H9 (cell line): ENCODE measurements around the gene BPIFB1. TPM values are rescaled to one million over a fixed set of nuclear protein-coding genes. Genes with fewer than 3 reads are reported as not detected.

Source experiments
- DNase-seq: peaks from one replicate; pipeline ENCODE4 v3.0.0-alpha.2; 2017
- H2AFZ ChIP-seq: one replicate; pipeline ENCODE4 v1.6.1; 2013; ENCODE audit warnings: mild to moderate bottlenecking, low read length, control low read depth, moderate library complexity
- H2AK5ac ChIP-seq: 2 replicates; pipeline ENCODE4 v1.6.1; 2013; ENCODE audit warnings: low read length, control low read depth, mixed read lengths; ENCODE audit not compliant: insufficient read length
- H2BK120ac ChIP-seq: one replicate; pipeline ENCODE4 v1.6.1; 2013; ENCODE audit warnings: low read depth, mild to moderate bottlenecking, low read length, control low read depth, inconsistent platforms; ENCODE audit not compliant: poor library complexity, severe bottlenecking
- H2BK12ac ChIP-seq: 2 replicates; pipeline ENCODE4 v1.6.1; 2013; ENCODE audit warnings: low read length, control low read depth, mixed read lengths, low read depth; ENCODE audit not compliant: insufficient read length
- H2BK15ac ChIP-seq: 2 replicates; pipeline ENCODE4 v1.6.1; 2013; ENCODE audit warnings: low read depth, low read length, control low read depth
- H2BK20ac ChIP-seq: one replicate; pipeline ENCODE4 v1.6.1; 2013; ENCODE audit warnings: low read depth, mild to moderate bottlenecking, low read length, control low read depth, inconsistent platforms; ENCODE audit not compliant: poor library complexity, severe bottlenecking
- H2BK5ac ChIP-seq: 2 replicates; pipeline ENCODE4 v1.6.1; 2013; ENCODE audit warnings: low read length, control low read depth, mixed read lengths; ENCODE audit not compliant: insufficient read length
- H3K14ac ChIP-seq: 2 replicates; pipeline ENCODE4 v1.6.1; 2013; ENCODE audit warnings: low read length, control low read depth; ENCODE audit not compliant: insufficient read depth
- H3K18ac ChIP-seq: 2 replicates; pipeline ENCODE4 v1.6.1; 2013; ENCODE audit warnings: low read depth, mild to moderate bottlenecking, mixed read lengths, low read length, control low read depth; ENCODE audit not compliant: insufficient read length
- H3K23ac ChIP-seq: 2 replicates; pipeline ENCODE4 v1.6.1; 2013; ENCODE audit warnings: low read length, control low read depth, mixed read lengths, low read depth; ENCODE audit not compliant: insufficient read length
- H3K23me2 ChIP-seq: 2 replicates; pipeline ENCODE4 v1.6.1; 2013; ENCODE audit warnings: low read depth, mild to moderate bottlenecking, mixed read lengths, low read length, control low read depth; ENCODE audit not compliant: insufficient read length, poor library complexity, severe bottlenecking
- H3K27ac ChIP-seq: 2 replicates; pipeline ENCODE4 v1.5.1; 2013; ENCODE audit warnings: low read length, control low read depth, mixed read lengths, low read depth; ENCODE audit not compliant: insufficient read length
- H3K27me3 ChIP-seq: 2 replicates; pipeline ENCODE4 v1.6.1; 2013; ENCODE audit warnings: low read length, control low read depth, inconsistent platforms; ENCODE audit not compliant: insufficient read depth
- H3K4ac ChIP-seq: 2 replicates; pipeline ENCODE4 v1.6.1; 2013; ENCODE audit warnings: low read depth, mild to moderate bottlenecking, control low read depth, inconsistent platforms, low read length, moderate library complexity
- H3K4me1 ChIP-seq: 2 replicates; pipeline ENCODE4 v1.6.1; 2013; ENCODE audit warnings: low read length, control low read depth, inconsistent platforms; ENCODE audit not compliant: insufficient read depth
- H3K4me2 ChIP-seq: 2 replicates; pipeline ENCODE4 v1.6.1; 2013; ENCODE audit warnings: low read length, control low read depth, mixed read lengths; ENCODE audit not compliant: insufficient read length, insufficient read depth
- H3K56ac ChIP-seq: 2 replicates; pipeline ENCODE4 v1.6.1; 2013; ENCODE audit warnings: low read depth, mild to moderate bottlenecking, mixed read lengths, low read length, control low read depth; ENCODE audit not compliant: insufficient read length
- H3K79me1 ChIP-seq: 2 replicates; pipeline ENCODE4 v1.6.1; 2013; ENCODE audit warnings: low read depth, mild to moderate bottlenecking, moderate library complexity, low read length, control low read depth, inconsistent platforms; ENCODE audit not compliant: insufficient read depth, poor library complexity, severe bottlenecking
- H3K79me2 ChIP-seq: 2 replicates; pipeline ENCODE4 v1.6.1; 2013; ENCODE audit warnings: low read length, control low read depth, inconsistent platforms; ENCODE audit not compliant: insufficient read depth
- H3K9ac ChIP-seq: 2 replicates; pipeline ENCODE4 v1.6.1; 2013; ENCODE audit warnings: low read length, control low read depth, mixed read lengths; ENCODE audit not compliant: insufficient read length; ENCODE audit errors: extremely low read depth
- H3K9me3 ChIP-seq: one replicate; pipeline ENCODE4 v1.6.1; 2013; ENCODE audit warnings: low read depth, low read length, inconsistent platforms; ENCODE audit not compliant: control insufficient read depth
- H3T11ph ChIP-seq: one replicate; pipeline ENCODE4 v1.6.1; 2013; ENCODE audit warnings: mild to moderate bottlenecking, low read length, control low read depth, inconsistent platforms
- H4K20me1 ChIP-seq: one replicate; pipeline ENCODE4 v1.6.1; 2013; ENCODE audit not compliant: control insufficient read depth, insufficient read length, insufficient read depth
- H4K5ac ChIP-seq: 2 replicates; pipeline ENCODE4 v1.6.1; 2013; ENCODE audit warnings: low read depth, mild to moderate bottlenecking, mixed read lengths, low read length, control low read depth; ENCODE audit not compliant: insufficient read length
- H4K8ac ChIP-seq: replicated peaks from 2 replicates; pipeline ENCODE4 v1.6.1; 2013; ENCODE audit warnings: low read length, control low read depth, mixed read lengths, low read depth; ENCODE audit not compliant: insufficient read length
- H4K91ac ChIP-seq: 2 replicates; pipeline ENCODE4 v1.6.1; 2013; ENCODE audit warnings: low read depth, mild to moderate bottlenecking, moderate library complexity, mixed read lengths, low read length, control low read depth; ENCODE audit not compliant: insufficient read length
- H3K27ac Mint-ChIP-seq, 3 experiments: 2 replicates in 2 of 3; 3 replicates in 1 of 3; pipeline ENCODE4 v1.8.0; 2020 to 2021; ENCODE audit warnings: mixed read lengths in 3 of 3, mild to moderate bottlenecking in 1 of 3, moderate library complexity in 1 of 3
- H3K27me3 Mint-ChIP-seq: 2 replicates; pipeline ENCODE4 v1.8.0; 2021; ENCODE audit warnings: low read depth, mild to moderate bottlenecking, moderate library complexity, mixed read lengths
- H3K36me3 Mint-ChIP-seq, 3 experiments: 2 replicates in 2 of 3; 3 replicates in 1 of 3; pipeline ENCODE4 v1.8.0; 2020 to 2021; ENCODE audit warnings: low read depth in 3 of 3, mixed read lengths in 3 of 3; ENCODE audit not compliant: insufficient read depth in 1 of 3
- H3K4me1 Mint-ChIP-seq, 2 experiments: 2 replicates each; pipeline ENCODE4 v1.8.0; 2020; ENCODE audit warnings: mixed read lengths in 2 of 2
- H3K4me3 Mint-ChIP-seq, 2 experiments: 2 replicates in 1 of 2; 3 replicates in 1 of 2; pipeline ENCODE4 v1.8.0; 2020 to 2021; ENCODE audit warnings: mild to moderate bottlenecking in 2 of 2, mixed read lengths in 2 of 2, moderate library complexity in 1 of 2
- H3K9me3 Mint-ChIP-seq, 2 experiments: 2 replicates in 1 of 2; 3 replicates in 1 of 2; pipeline ENCODE4 v1.8.0; 2020; ENCODE audit warnings: mild to moderate bottlenecking in 2 of 2, mixed read lengths in 2 of 2, moderate library complexity in 1 of 2
- CTCF ChIP-seq: fragments of 200-600 bp; sonication (generic); conservative IDR thresholded peaks from 3 replicates; pipeline ENCODE4 v1.8.0; 2021; ENCODE audit warnings: antibody characterized with exemption, mild to moderate bottlenecking
- WGBS: extraction: QIAGEN DNeasy Blood & Tissue Kit; methylation state at CpG from one replicate; pipeline ENCODE4 v1.1.7; 2013; ENCODE audit warnings: missing lambda C conversion rate, low lambda C conversion rate, mixed read lengths; ENCODE audit not compliant: insufficient read length; ENCODE audit errors: extremely low coverage; 5-methylcytosine and 5-hydroxymethylcytosine counted together
- total RNA-seq: library from RNA; stranded (reverse); gene quantifications from 2 replicates; pipeline ENCODE4 v1.2.1, GENCODE V29; 2021

Gene BPIFB1
- total RNA-seq, 1 experiment from 2014 or later, result not detected

DNA sequence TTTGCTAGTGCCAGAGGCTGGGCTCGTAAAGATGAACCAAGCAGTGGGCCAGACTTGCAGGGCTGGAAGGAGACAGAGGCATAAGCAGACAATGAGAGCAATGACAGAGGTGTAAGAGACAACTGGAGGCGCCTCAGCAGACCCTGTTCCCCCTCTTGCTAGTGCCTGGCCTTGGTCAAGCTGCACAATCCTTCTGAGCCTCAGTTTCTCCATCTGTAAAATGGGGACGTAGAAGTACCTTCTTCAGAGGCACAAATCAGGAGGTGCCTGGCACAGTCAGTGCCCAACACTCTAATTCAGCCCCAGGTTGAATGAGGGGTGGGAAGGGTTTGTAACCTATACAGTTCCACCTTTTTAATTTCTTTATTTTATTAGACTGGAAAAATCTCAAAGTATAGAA lies 23.2 kb downstream of the BPIFB1 start:
- no peak overlapping the region for H3K23ac ChIP-seq
- H2BK12ac ChIP-seq, result no peak overlapping the region
- no peak overlapping the region for H2BK5ac ChIP-seq
- no peak overlapping the region for H3K14ac ChIP-seq
- H3K18ac ChIP-seq, result no peak overlapping the region
- no peak overlapping the region for H3K4ac ChIP-seq
- H4K20me1 ChIP-seq, result no peaks in the 10 kb centered on the region
- no peaks in the 10 kb centered on the region for H3K23me2 ChIP-seq
- Mint-ChIP-seq H3K4me3 (no peak overlapping the region), H3K36me3 (no peaks in the 10 kb centered on the region; a peak in 1 of 7 replicates), H3K27ac (no peak overlapping the region; a peak in 1 of 7 replicates), H3K4me1 (peaks cover 3% of the 10 kb centered on the region in 2 experiments; a peak in 2 of 4 replicates), H3K27me3 (peaks cover 8% of the 10 kb centered on the region), H3K9me3 (peaks cover 0 to 3% of the 10 kb centered on the region in 2 experiments; a peak in 2 of 5 replicates)
- H3K56ac ChIP-seq, result no peak overlapping the region
- H4K5ac ChIP-seq, result no peak overlapping the region
- H3K79me2 ChIP-seq, result no peaks in the 10 kb centered on the region
- H3K9me3 ChIP-seq, result no peaks in the 10 kb centered on the region
- no peak overlapping the region for H4K8ac ChIP-seq
- H3K4me1 ChIP-seq, result no peaks in the 10 kb centered on the region
- H2BK120ac ChIP-seq, result no peak overlapping the region
- no peak for TF ChIP-seq CTCF
- H2BK20ac ChIP-seq, result no peak overlapping the region
- no peak overlapping the region for H3T11ph ChIP-seq
- H3K79me1 ChIP-seq, result no peaks in the 10 kb centered on the region
- H3K27ac ChIP-seq, result no peak overlapping the region
- H2AK5ac ChIP-seq, result no peak overlapping the region
- no peaks in the 10 kb centered on the region for H3K27me3 ChIP-seq
- no peak overlapping the region for H3K4me2 ChIP-seq
- H4K91ac ChIP-seq, result no peak overlapping the region
- no peak overlapping the region for H3K9ac ChIP-seq
- H2BK15ac ChIP-seq, result no peak overlapping the region
- no peak for DNase-seq
- no peak overlapping the region for H2AFZ ChIP-seq
- WGBS, result no CpG with 5 or more reads among the region's 3 CpGs
